GM13977 (cell line): ENCODE data around the gene RAD51B.

ENCODE experiments used
- DNase-seq: peaks from one replicate; pipeline ENCODE4 v3.0.0; 2012; ENCODE audit warnings: low spot score
- in situ Hi-C: fragments of 300-500 bp; cut with MboI; formaldehyde crosslinking; loops from one replicate; pipeline ENCODE4 v1.12.0; 2022; ENCODE audit warnings: low sequenced_read_pairs, low pct_unique_long_range_greater_than_20kb, mixed read lengths, inconsistent platforms; ENCODE audit not compliant: unreplicated experiment
- TF ChIP-seq, protein P1 (sequence below): IDR thresholded peaks from 2 replicates; pipeline ENCODE4 v1.5.1; 2012; ENCODE audit warnings: mild to moderate bottlenecking, control low read depth; ENCODE audit not compliant: insufficient read depth; ENCODE audit errors: extremely low read depth, missing control alignments

The RAD51B gene

DNA sequence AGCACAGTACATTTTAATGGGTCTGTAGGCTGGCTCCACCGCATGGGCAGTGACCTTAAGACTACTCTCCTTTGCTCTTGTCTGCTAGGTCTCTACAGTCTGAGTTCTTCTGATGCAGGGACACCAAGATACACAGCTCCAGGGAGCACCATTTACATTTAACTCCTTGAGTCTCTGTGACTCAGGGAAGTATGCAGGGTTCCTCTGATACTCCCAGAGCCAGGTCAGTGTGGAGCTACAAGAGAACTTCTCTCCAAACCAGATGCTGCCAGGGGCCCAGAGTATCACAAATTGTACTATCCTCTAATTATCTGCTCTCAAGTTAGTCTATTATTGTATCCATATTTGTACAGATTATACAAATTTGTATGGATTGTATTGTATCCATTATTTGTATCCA, 958.1 kb downstream of the RAD51B start:
- TF ChIP-seq, protein P1, sequence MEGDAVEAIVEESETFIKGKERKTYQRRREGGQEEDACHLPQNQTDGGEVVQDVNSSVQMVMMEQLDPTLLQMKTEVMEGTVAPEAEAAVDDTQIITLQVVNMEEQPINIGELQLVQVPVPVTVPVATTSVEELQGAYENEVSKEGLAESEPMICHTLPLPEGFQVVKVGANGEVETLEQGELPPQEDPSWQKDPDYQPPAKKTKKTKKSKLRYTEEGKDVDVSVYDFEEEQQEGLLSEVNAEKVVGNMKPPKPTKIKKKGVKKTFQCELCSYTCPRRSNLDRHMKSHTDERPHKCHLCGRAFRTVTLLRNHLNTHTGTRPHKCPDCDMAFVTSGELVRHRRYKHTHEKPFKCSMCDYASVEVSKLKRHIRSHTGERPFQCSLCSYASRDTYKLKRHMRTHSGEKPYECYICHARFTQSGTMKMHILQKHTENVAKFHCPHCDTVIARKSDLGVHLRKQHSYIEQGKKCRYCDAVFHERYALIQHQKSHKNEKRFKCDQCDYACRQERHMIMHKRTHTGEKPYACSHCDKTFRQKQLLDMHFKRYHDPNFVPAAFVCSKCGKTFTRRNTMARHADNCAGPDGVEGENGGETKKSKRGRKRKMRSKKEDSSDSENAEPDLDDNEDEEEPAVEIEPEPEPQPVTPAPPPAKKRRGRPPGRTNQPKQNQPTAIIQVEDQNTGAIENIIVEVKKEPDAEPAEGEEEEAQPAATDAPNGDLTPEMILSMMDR: no peak
- no peak for DNase-seq
- in situ Hi-C loops: no loop called here
